GM21447 (cell line): ENCODE results near the gene CLIC1.

Experiments
- ATAC-seq: cut with Tn5 transposase; IDR thresholded peaks from one replicate; pipeline ENCODE4 v1.9.1; 2021; ENCODE audit not compliant: unreplicated experiment

The CLIC1 gene

GRCh38 chr6:31736021-31736767 lies at the start of gene CLIC1:
CLIC1 (minus strand) TSS chr6:31736530; CDS start chr6:31736300, 230 bp downstream.
- no peak for ATAC-seq

- ATAC-seq = no peak
Observed at GRCh38 chr6:31785475-31785874, 49.1 kb upstream of the CLIC1 start.

DNA sequence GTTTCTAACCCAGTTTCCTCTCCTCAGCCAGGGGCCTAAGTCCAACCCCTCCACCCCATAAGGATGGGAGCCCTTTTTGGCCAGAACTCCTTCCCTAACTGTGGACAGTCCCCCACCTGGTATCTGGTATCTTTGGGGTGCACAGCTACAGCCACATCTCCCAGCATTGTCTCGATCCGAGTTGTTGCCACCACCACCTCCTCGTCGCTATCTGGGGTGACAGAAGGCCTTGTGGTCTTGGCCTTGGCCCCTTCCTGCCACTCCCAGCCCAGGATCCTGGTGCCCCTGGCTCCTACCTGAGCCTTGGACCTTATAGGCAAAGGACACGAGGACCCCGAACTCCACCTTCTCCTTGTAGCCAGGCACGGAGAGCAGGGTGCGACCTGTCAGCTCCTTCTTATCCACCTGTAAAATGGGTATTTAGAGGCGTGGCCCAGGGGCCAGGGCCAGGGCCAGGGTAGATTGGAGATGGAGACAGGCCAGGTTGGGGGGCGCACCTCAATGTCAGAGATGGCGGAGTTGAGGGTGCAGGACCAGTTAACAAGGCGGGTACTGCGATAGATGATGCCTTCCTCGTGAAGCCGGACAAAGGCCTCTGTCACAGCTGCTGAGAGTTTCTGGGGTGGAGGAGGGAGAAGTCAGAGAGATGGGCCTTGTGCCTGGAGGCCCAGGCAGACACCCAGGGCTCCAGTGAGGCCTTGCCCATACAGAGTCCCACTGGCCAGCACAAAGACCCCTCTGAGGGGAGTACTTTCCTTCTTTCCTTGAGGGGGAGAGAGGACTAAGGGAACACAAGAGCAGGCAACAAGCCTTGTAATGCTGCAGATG lies 48.0 kb upstream of the CLIC1 start:
- ATAC-seq = no peak

DNA sequence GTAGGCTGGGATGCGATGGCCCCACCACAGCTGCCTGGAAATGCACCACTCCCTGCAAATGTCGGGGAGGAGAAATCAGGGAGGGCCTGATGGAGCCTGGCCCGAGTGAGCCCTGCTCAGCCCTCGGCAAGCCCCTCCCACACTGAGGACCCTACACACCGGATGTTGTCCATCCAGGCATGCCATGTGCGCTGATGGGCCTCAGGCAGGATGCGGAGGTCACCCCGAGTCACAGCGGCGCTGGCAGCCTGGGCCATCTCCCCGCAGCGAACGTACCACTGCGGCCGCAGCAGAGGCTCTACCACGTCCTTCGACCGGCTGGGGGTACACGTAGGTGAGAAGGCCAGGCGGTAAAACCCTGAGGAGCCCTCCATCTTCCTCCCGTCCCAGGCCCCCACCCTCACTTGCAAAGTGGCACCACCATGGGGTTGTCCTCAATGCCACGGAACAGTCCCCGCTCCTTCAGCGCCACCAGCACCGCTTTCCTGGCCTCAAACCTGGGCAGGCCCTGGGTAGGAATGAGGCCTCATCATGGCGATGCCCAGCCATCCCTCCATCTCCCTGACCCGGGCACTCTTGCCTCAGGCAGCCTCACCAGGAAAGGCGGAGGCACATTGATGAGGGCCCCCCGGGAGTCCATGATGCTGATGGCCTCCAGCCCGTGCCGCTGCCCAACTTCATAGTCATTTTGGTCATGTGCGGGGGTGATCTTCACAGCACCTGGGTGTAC lies 46.0 kb upstream of the CLIC1 start:
- no peak for ATAC-seq

DNA sequence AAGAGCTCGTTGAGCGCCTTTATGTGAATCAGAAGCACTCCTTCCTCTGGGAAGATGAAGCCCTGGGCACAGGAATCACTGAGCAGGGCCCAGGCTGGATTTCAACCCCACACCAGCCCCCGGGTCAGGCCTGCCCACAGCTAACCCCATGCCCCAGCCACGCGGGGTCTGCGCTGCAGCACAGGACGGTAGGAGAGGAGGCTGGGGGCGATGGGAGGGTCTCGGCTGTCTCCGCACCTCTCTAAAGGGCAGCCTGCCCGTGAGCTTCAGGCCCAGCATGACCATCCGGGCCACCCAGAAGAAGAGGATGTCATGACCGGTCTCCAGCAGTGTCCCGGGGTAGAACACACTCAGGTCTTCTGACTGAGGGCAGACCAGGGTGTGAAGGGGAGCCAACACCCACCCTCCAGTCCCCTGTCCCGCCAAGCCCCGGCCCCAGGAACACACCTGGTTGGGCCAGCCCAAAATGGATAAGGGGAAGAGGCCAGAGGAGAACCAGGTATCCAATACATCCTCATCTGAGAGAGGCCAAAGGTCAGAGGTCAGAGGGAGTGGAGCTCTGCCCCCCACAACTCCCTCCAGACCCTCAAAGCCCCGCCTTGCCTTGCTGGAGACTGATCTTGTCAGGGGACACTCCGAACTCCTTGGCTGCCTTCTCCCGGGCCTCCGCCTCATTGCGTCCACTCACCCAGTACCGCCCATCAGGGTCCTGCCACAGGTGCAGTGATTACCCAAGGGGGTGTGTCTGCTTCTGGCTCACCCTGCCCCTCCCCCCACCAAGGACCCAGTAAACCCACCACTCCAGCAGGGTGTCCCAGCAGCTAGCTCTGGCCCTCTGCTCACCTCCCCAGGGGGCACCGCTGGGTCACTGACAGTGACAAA lies 45.2 kb upstream of the CLIC1 start:
- no peak for ATAC-seq

GRCh38 chr6:31780507-31781243 lies 44.3 kb upstream of the CLIC1 start:
- no peak for ATAC-seq

DNA sequence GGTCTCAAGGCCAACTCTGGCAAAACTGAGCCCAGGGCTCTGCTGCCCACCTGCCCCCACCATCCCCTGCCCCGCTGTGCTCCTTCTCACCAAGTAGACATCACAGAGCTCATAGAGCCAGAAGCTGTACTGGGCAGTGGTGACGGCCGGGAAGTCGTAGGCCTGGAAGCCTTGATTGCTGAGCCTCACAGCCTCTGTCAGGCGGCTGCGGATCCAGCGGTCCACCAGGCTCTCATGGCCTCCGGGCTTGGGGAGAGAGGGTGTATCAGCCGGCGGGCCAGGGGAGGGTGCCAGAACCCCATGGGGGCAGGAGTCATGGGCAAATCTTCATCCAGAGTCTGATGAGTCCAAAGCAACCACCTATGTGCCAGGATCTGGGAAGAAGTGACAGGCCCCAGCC lies 43.6 kb upstream of the CLIC1 start:
- ATAC-seq = no peak

DNA sequence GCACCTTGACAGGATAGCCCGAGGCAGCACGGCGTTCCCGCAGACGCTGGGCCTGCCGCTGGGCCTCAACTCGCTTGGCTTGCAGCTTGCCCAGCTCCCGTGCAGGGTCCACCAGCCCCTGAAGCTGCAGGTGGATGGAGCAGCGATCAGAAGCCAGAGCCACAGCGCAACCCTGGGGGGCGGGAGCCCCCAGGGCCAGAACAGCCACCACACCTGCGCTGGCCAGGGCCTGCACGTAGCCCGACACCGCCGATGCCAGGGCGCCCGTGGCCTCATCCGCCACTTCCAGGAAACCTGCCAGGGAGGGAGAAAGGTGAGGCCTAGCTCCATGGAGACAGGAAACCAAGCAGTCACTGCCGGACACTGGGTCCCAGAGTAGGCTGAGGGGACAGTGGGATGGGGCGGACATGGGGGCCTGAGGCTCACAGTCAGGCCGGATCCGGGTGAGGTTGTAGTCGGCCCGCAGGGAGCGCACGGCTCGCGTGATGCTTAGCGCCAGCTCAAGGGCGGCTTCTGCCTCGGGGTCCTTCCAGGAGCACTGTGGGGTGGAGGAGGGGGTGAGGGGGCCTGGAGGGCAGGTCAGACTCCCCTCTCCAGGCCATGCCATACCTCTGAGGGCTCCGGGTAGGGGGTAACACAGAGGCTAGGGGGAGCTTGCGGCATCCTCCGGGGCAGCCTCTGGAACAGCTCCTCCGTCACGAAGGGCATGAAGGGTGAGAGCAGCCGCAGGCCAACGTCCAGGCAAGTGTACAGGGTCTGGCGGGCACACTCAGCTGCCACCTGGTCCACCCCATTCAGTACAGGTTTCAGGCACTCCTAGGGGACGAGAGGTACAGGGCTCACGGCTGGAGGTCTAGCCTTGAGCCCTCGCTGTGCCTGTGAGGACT lies 42.9 kb upstream of the CLIC1 start:
- ATAC-seq = no peak

GRCh38 chr6:31778193-31778592 lies 41.9 kb upstream of the CLIC1 start:
- no peak for ATAC-seq

GRCh38 chr6:31777667-31778050 lies 41.3 kb upstream of the CLIC1 start:
- no peak for ATAC-seq

DNA sequence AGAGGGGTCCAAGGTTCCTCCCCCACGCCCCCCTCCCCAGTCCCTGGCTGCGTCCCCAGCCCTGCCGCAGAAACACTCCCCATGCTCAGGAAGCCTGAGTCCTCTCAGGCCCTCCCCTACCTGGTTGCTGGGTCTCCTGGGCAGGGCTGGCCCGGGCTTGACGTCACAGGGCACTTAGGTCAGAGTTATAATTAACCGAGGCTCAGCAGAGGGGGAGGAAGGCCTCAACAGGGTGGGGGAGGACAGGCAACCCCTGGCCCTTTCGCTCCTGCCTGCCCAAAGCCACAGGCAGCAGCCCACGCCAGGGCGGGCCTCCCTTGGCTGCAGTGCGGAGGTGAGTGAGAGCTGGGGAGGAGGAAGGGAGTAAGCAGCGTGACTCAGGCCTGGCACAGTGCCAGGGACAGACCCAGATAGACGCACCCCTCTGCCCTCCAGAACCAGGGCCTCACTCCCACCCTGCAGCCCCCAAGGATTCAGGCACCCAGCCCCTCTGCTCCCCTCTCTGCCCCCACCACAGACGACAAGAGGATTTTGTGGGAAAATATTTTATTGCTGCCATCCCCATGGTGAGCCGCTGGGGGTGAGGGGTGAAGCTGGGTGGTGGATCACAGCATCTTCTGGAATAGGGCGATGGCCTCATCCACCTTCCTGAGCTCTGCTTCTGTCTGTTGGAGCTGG lies 40.8 kb upstream of the CLIC1 start, which contains the start of gene VWA7:
Gene VWA7, minus strand, starts transcription at position 340 of the 678 bp plus-strand sequence. CDS start 549 bp downstream, outside the sequence.
- peak; percentile 82 for ATAC-seq

- ATAC-seq = no peak
Observed at GRCh38 chr6:31776485-31776988, 40.2 kb upstream of the CLIC1 start.

- no peak for ATAC-seq
Observed at GRCh38 chr6:31775633-31776484, 39.5 kb upstream of the CLIC1 start.

DNA sequence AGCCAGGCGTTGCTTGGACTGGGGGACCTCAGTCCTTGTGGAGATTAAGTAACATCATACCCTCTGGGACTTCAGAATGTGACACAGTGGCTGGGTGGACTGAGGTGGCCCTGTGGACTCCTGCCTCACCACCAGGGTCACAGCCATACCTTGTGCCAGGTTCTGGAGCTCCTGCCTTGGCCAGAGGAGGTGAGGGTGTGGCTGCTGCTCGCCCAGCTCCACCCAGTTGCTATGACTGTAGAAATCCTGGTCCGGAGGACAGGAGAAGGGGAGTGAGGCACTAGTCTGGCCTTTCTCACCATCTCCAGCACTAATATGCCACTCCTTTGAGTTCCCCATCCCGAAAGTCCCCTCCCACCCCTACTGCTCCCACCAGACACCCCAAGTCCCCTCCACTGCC lies 38.9 kb upstream of the CLIC1 start:
- no peak for ATAC-seq

DNA sequence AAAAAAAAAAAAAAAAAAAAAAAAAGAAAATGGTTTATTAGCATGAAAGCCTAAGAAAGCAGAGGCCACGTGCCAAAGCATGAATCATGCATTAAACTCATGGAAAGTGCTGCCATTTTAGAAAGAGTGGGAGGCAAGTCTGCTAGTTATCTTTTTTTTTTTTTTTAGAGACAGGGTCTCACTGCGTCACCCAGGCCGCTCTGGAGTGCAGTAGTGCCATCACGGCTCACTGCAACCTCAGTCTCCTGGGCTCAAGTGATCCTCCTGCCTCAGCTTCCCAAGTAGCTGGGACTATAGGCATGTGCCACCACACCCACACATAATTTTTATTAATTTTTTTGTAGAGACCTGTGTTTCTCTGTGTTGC lies 35.6 kb upstream of the CLIC1 start:
- ATAC-seq = no peak

DNA sequence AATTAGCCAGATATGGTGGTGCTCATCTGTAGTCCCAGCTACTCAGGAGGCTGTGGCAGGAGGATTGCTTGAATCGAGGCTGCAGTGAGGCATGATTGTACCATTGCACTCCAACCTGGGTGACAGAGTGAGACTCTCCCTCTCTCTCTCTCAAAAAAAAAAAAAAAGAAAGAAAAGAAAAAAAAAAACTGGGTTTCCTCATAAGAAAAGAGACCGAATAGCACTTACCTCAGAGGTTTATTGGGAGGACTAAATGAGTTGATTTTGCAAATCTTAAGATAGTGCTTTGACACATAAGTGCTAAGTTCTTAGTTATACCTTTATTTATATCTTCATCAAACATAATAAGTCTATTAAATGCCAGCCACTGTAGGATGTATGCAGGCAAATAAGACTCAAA lies 34.5 kb upstream of the CLIC1 start:
- ATAC-seq = no peak

GRCh38 chr6:31769684-31770371 lies 33.5 kb upstream of the CLIC1 start:
- no peak for ATAC-seq
